DOHH2 (cell line): ENCODE results near the gene CRCP.

ENCODE experiments used
- CTCF ChIP-seq: fragments of 200-600 bp; sonication (generic); IDR thresholded peaks from one replicate; pipeline ENCODE4 v1.5.1; 2014; ENCODE audit warnings: antibody characterized with exemption, mild to moderate bottlenecking, low read depth, low read length; ENCODE audit not compliant: poor library complexity, severe bottlenecking
- EZH2phosphoT487 ChIP-seq: fragments of 200-600 bp; sonication (generic); IDR thresholded peaks from 2 replicates; pipeline ENCODE4 v1.6.1; 2017; ENCODE audit warnings: borderline replicate concordance, mild to moderate bottlenecking, antibody characterized with exemption, low read length, moderate library complexity, mixed read lengths

GRCh38 chr7:66088861-66089838, 25.5 kb upstream of the CRCP start:
- TF ChIP-seq CTCF (no peak), EZH2phosphoT487 (no peak)
